Activated CD4-positive, alpha-beta T cell treated with anti-CD3 and anti-CD28 coated beads for 36 hours (primary cell): Measurements from ENCODE around the gene ZFYVE28. TPM values are rescaled to one million over a fixed set of nuclear protein-coding genes. Genes with fewer than 3 reads are reported as not detected.

Experiments
- ATAC-seq: fragments of 200-7000 bp; cut with Tn5 transposase; one replicate; pipeline ENCODE4 v1.10.0; 2021; ENCODE audit warnings: mild to moderate bottlenecking, moderate library complexity
- CTCF ChIA-PET: fragments of 350-600 bp; sonication (Branson Sonifier 250); formaldehyde crosslinking; loops from one replicate; lab custom pipeline; 2021; ENCODE audit warnings: antibody characterized with exemption; lab: Charles Lee
- POLR2A ChIA-PET: fragments of 350-600 bp; sonication (Branson Sonifier 250); formaldehyde crosslinking; loops from one replicate; lab custom pipeline; 2021; ENCODE audit warnings: antibody characterized with exemption, inconsistent platforms; lab: Charles Lee
- DNase-seq: peaks from one replicate; pipeline ENCODE4 v3.0.0-alpha.2; 2020
- H3K27ac Mint-ChIP-seq: one replicate; pipeline ENCODE4 v1.8.0; 2021; ENCODE audit warnings: mixed read lengths
- H3K27me3 Mint-ChIP-seq: one replicate; pipeline ENCODE4 v1.8.0; 2021; ENCODE audit warnings: mixed read lengths
- H3K36me3 Mint-ChIP-seq: one replicate; pipeline ENCODE4 v1.8.0; 2021; ENCODE audit warnings: low read depth, mixed read lengths
- H3K4me1 Mint-ChIP-seq: one replicate; pipeline ENCODE4 v1.8.0; 2021; ENCODE audit warnings: mixed read lengths
- H3K4me3 Mint-ChIP-seq: one replicate; pipeline ENCODE4 v1.8.0; 2021; ENCODE audit warnings: mild to moderate bottlenecking, moderate library complexity, mixed read lengths
- H3K9me3 Mint-ChIP-seq: one replicate; pipeline ENCODE4 v1.8.0; 2021; ENCODE audit warnings: low read depth, mixed read lengths
- intact Hi-C, 2 experiments: fragments of 100-400 bp; cut with DNase I in 1 of 2; cut with micrococcal nuclease in 1 of 2; formaldehyde crosslinking; loops; one replicate each; pipeline versions ENCODE4 v1.14.2 to v1.15.1; 2022 to 2024; cut with DNase I, micrococcal nuclease
- total RNA-seq, 2 experiments: library from RNA; stranded (reverse); gene quantifications; one replicate each; pipeline ENCODE4 v1.2.3, GENCODE V29; 2021

ZFYVE28 gene
- total RNA-seq, 2 experiments from 2014 or later: 8.7 to 9.3 TPM

DNA sequence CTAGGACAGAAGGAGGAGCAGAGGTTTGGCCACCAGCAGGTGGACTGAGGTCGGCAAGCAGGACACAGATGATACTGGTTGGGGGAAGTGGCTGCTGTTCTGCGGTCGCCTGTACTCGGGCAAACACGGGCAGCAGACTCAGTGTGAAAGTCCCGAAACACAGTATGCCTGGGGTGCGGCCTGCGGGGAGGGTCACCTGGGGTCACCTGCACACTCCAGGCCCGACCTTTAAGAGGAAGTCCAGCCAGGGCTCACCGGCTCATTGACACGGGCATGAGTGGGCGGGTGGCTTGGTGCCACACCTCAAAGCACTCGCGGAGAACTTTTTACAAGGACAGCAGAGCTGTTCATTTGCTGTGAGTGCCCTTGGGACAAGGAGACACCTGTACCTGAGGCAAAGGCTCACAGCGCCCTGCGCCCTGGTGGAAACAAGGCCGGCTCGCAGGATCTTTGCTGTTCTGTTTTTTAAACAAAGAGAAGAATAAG is 85.0 kb downstream of the ZFYVE28 start:
- POLR2A ChIA-PET: no interaction called here
- no peak overlapping the region for H3K27ac Mint-ChIP-seq

DNA sequence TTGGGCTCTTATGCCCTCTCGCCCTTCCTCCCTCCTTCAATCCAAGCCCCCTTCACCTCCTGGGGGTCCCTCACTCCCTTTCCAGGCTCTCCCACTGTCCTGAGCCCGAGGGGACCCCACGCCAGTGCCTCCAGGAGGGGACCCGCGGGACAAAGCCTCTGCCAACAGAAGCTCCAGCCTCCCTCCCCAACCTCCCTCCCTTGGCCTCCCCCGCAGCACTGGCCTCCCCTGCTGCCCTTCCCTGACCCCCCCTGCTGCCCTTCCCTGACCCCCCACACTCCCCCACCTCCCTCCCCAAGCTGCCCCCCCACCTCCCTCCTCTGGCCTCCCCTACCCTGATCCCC is 85.5 kb downstream of the ZFYVE28 start:
- intact Hi-C loops: no loop called here

More for the DNA sequence above, 85.0 kb downstream of the ZFYVE28 start:
- ATAC-seq (no peak), DNase-seq (no peak)
- CTCF ChIA-PET: no interaction called here
- Mint-ChIP-seq H3K9me3 (peaks cover 11% of the 10 kb centered on the region), H3K4me1 (no peaks in the 10 kb centered on the region), H3K27me3 (no peaks in the 10 kb centered on the region), H3K36me3 (peaks cover 16% of the 10 kb centered on the region), H3K4me3 (no peak overlapping the region)
- intact Hi-C loops: no loop called here

DNA sequence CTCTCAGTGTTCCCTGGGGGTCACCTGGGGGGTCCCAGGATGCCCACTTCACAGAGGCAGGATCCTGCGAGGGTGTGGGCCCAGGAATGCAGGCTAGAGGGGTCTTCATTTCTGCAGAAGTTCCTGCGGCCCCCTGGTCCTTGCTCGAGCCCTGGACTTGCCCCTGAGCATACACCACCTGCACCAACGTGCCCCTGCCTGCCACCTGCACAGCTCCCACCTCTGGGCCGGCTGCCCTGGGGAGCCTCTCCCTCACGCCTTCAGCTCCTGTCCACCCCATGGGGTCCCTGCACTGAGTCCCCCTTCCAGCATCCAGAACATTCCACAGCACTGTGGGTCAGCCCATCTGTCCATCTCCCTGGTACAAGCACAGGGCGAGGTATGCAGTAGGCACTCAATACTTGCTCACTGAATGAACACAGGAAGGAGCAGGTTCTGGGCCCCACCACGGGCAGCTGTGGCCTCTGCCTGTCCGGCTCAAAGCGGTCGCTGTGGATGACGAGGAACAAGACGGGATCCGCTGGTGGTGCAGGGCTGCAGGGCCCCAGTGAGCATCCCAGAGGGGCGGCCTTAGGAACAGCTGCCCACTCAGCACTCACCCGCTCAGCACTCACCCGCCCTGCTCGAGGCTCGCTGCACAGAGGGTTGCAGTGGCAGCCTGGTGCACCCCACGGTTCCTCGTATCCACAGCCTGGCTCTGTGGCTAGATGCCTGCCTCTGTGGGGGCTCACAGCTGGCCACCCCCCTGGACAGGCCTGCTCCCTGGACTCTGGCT is 86.1 kb downstream of the ZFYVE28 start:
- Mint-ChIP-seq H3K27me3 (no peaks in the 10 kb centered on the region), H3K36me3 (peaks cover 25% of the 10 kb centered on the region), H3K9me3 (peaks cover 16% of the 10 kb centered on the region), H3K4me1 (no peaks in the 10 kb centered on the region), H3K4me3 (no peak overlapping the region), H3K27ac (no peak overlapping the region)
- ATAC-seq: no peak
- DNase-seq: no peak
- intact Hi-C loops: no loop called here
- CTCF ChIA-PET: no interaction called here
- POLR2A ChIA-PET: no interaction called here

More for the DNA sequence above, 85.5 kb downstream of the ZFYVE28 start:
- ChIA-PET POLR2A (no interaction called here), CTCF (no interaction called here)
- Mint-ChIP-seq H3K9me3 (peaks cover 14% of the 10 kb centered on the region), H3K4me3 (no peak overlapping the region), H3K27me3 (no peaks in the 10 kb centered on the region), H3K36me3 (peaks cover 20% of the 10 kb centered on the region), H3K4me1 (no peaks in the 10 kb centered on the region), H3K27ac (no peak overlapping the region)
- no peak for DNase-seq
- ATAC-seq: no peak

- Mint-ChIP-seq H3K4me1 (no peaks in the 10 kb centered on the region), H3K27me3 (no peaks in the 10 kb centered on the region), H3K4me3 (no peak overlapping the region), H3K36me3 (peaks cover 26% of the 10 kb centered on the region), H3K27ac (no peak overlapping the region), H3K9me3 (peaks cover 17% of the 10 kb centered on the region)
- intact Hi-C loops: no loop called here
- no peak for DNase-seq
- ATAC-seq: no peak
- POLR2A ChIA-PET: no interaction called here
- CTCF ChIA-PET: no interaction called here
These were observed 86.8 kb downstream of the ZFYVE28 start for GRCh38 chr4:2331519-2332200.

DNA sequence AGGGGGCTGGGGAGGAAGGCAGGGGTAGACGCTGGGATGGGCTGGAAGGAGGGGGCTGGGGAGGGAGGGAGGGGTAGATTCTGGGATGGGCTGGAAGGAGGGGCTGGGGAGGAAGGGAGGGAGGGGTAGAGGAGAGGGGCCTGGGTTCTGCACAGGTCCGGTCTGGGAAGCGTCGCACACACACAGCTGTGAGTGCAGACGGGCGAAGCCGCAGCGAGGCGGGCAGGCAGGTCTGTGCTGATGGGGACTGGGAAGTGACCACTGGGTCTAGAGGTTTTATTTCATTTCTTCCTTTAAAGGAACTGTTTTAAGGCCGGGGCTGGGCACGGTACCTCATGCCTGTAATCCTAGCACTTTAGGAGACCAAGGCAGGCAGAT is 87.4 kb downstream of the ZFYVE28 start:
- no peak for ATAC-seq
- H3K36me3 Mint-ChIP-seq: peaks cover 26% of the 10 kb centered on the region
- ChIA-PET POLR2A (no interaction called here), CTCF (no interaction called here)
- intact Hi-C loops: no loop called here
- H3K27me3 Mint-ChIP-seq: no peaks in the 10 kb centered on the region
- H3K4me1 Mint-ChIP-seq: no peaks in the 10 kb centered on the region
- no peak for DNase-seq
- no peak overlapping the region for H3K27ac Mint-ChIP-seq
- peaks cover 17% of the 10 kb centered on the region for H3K9me3 Mint-ChIP-seq
- H3K4me3 Mint-ChIP-seq: no peak overlapping the region

GRCh38 chr4:2330091-2331042 is 88.1 kb downstream of the ZFYVE28 start:
- no peak overlapping the region for H3K27ac Mint-ChIP-seq
- peaks cover 17% of the 10 kb centered on the region for H3K9me3 Mint-ChIP-seq
- ATAC-seq (no peak), DNase-seq (no peak)
- CTCF ChIA-PET: no interaction called here
- intact Hi-C loops: no loop called here
- POLR2A ChIA-PET: no interaction called here
- no peak overlapping the region for H3K4me3 Mint-ChIP-seq
- no peaks in the 10 kb centered on the region for H3K4me1 Mint-ChIP-seq
- no peaks in the 10 kb centered on the region for H3K27me3 Mint-ChIP-seq
- H3K36me3 Mint-ChIP-seq: peaks cover 26% of the 10 kb centered on the region

DNA sequence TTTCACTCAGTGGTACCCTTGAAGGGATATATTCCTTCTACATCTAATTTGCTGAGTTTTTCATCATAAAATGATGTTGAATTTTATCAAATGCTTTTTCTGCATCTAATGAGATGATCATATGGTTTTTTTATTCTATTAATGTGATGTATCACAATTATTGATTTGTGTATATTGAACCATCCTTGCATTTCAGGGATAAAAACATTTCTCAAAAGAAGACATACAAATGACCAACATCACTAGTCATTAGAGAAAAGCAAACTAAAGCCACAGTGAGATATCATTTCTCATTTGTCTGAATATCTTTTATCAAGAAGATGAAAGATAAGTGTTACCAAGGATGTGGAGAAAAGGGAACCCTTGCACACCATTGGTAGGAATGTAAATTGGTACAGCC is 90.9 kb downstream of the ZFYVE28 start:
- intact Hi-C loops: no loop called here
- ATAC-seq: no peak

GRCh38 chr4:2324891-2325290 is 93.6 kb downstream of the ZFYVE28 start:
- POLR2A ChIA-PET: no interaction called here

More for the DNA sequence above, 90.9 kb downstream of the ZFYVE28 start:
- H3K36me3 Mint-ChIP-seq: peaks cover 26% of the 10 kb centered on the region
- no peaks in the 10 kb centered on the region for H3K4me1 Mint-ChIP-seq
- DNase-seq: no peak
- H3K27me3 Mint-ChIP-seq: no peaks in the 10 kb centered on the region
- CTCF ChIA-PET: no interaction called here
- POLR2A ChIA-PET: no interaction called here
- H3K27ac Mint-ChIP-seq: no peak overlapping the region
- H3K4me3 Mint-ChIP-seq: no peak overlapping the region
- H3K9me3 Mint-ChIP-seq: peaks cover 27% of the 10 kb centered on the region

DNA sequence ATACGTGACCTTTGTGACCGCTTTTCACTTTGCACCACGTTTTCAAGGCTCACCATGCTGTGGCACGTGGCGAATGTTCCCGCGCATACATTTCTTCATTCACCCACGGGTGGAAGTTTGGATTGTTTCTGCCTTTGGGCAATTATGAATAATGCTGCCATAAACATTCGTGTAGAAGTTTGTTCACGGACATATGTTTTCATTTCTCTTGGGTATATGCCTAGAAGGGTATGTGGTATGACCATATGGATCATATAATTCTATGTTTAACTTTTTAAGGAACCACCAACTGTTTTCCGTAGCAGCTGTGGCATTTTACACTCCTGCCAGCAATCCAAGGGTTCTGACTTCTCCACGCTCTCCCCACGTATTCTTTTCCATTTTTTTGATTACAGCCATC is 95.6 kb downstream of the ZFYVE28 start:
- Mint-ChIP-seq H3K4me3 (no peak overlapping the region), H3K36me3 (peaks cover 5% of the 10 kb centered on the region), H3K4me1 (no peaks in the 10 kb centered on the region), H3K9me3 (peaks cover 13% of the 10 kb centered on the region), H3K27me3 (no peaks in the 10 kb centered on the region), H3K27ac (no peak overlapping the region)
- ChIA-PET POLR2A (no interaction called here), CTCF (no interaction called here)
- intact Hi-C loops: no loop called here
- DNase-seq (no peak), ATAC-seq (no peak)

More at GRCh38 chr4:2324891-2325290, 93.6 kb downstream of the ZFYVE28 start:
- DNase-seq: no peak
- Mint-ChIP-seq H3K4me3 (no peak overlapping the region), H3K36me3 (peaks cover 20% of the 10 kb centered on the region), H3K27ac (no peak overlapping the region), H3K9me3 (peaks cover 24% of the 10 kb centered on the region), H3K4me1 (no peaks in the 10 kb centered on the region), H3K27me3 (no peaks in the 10 kb centered on the region)
- intact Hi-C loops: no loop called here
- CTCF ChIA-PET: no interaction called here
- ATAC-seq: no peak

DNA sequence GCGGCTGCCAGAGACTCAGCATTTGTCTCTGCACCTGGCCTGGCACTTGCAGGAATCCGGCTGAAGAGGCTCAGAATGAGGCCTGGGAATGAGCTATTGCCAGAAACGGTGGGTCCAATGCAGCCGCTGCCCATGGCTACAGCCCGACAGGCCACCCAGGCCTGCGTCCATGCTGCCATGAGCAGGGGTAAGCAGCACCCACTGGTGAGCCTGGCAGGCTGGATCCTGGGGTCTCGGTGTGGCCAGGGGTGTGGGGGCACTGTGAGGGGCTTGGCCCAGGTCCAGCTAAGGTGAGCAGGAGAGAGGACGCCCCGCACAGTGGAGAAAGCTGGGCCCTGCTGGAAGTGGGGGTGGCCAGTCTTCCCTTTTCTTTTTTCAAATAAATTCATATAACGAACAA is 96.2 kb downstream of the ZFYVE28 start:
- Mint-ChIP-seq H3K9me3 (peaks cover 11% of the 10 kb centered on the region), H3K36me3 (no peaks in the 10 kb centered on the region), H3K27ac (no peak overlapping the region), H3K27me3 (no peaks in the 10 kb centered on the region), H3K4me1 (no peaks in the 10 kb centered on the region), H3K4me3 (no peak overlapping the region)
- intact Hi-C loops: no loop called here
- ATAC-seq (no peak), DNase-seq (no peak)
- CTCF ChIA-PET: interaction anchor here (0.6 kb wide), 1 partner anchor 36 kb away, joined by 3 read pairs; no protein-coding TSS in a partner anchor
- POLR2A ChIA-PET: no interaction called here
